ENCODE results near the gene FSTL4. TPM values are rescaled to one million over a fixed set of nuclear protein-coding genes. Genes with fewer than 3 reads are reported as not detected.

FSTL4 gene
- total RNA-seq, 4 donors from 2014 or later = 0.27 TPM; not detected in 3

DNA sequence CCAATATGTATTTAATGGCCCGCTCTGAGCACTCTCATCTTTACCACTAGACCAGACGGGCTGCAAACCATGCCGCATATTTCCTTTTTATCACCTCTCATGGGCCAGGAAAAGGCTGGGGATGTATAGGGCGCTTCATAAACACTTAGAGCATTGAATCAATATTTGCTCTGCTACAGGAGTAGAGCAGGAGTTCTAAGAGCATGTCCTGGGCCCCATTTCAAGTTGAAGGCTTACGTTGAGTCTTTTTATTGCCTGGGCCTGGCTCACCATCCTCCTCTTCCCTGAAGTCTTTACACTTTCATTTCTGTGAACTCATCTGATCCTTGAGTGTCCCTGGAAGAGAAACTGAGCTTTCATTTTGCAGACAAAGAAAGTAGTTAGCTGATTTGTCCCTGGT lies 112.4 kb downstream of the FSTL4 start:
- 50 to 55% methylated on average over 5 of the region's 5 CpGs for WGBS, 2 donors (ENCODE audit: low coverage in 1 of 2)
- TF ChIP-seq, protein P1, sequence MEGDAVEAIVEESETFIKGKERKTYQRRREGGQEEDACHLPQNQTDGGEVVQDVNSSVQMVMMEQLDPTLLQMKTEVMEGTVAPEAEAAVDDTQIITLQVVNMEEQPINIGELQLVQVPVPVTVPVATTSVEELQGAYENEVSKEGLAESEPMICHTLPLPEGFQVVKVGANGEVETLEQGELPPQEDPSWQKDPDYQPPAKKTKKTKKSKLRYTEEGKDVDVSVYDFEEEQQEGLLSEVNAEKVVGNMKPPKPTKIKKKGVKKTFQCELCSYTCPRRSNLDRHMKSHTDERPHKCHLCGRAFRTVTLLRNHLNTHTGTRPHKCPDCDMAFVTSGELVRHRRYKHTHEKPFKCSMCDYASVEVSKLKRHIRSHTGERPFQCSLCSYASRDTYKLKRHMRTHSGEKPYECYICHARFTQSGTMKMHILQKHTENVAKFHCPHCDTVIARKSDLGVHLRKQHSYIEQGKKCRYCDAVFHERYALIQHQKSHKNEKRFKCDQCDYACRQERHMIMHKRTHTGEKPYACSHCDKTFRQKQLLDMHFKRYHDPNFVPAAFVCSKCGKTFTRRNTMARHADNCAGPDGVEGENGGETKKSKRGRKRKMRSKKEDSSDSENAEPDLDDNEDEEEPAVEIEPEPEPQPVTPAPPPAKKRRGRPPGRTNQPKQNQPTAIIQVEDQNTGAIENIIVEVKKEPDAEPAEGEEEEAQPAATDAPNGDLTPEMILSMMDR (IDR thresholded peaks at IDR 0.05) = no peak
- TF ChIP-seq EP300 (IDR thresholded peaks at IDR 0.05; ENCODE audit: low read depth) (no peak), POLR2A (IDR thresholded peaks at IDR 0.05) (no peak), POLR2AphosphoS5 (IDR thresholded peaks at IDR 0.05) (no peak)
- no peaks in the 10 kb centered on the region for H3K36me3 ChIP-seq
- H3K27ac ChIP-seq = no peak overlapping the region
- in situ Hi-C loops (cut with MboI; ENCODE audit: low pct_ligation_motif_present in 1 of 4, low pct_unique_long_range_greater_than_20kb in 1 of 4, low sequenced_read_pairs in 3 of 4) (no loop called here), intact Hi-C loops (cut with DNase I; ENCODE audit: low total_unique reads) (no loop called here)
- no peaks in the 10 kb centered on the region for H3K9me3 ChIP-seq
- no peaks in the 10 kb centered on the region for H3K27me3 ChIP-seq
- DNase-seq = peak; percentile 20
- peaks cover 0 to 10% (median 0%) of the 10 kb centered on the region in 4 donors for H3K4me1 ChIP-seq
- H3K4me3 ChIP-seq = no peak overlapping the region

DNA sequence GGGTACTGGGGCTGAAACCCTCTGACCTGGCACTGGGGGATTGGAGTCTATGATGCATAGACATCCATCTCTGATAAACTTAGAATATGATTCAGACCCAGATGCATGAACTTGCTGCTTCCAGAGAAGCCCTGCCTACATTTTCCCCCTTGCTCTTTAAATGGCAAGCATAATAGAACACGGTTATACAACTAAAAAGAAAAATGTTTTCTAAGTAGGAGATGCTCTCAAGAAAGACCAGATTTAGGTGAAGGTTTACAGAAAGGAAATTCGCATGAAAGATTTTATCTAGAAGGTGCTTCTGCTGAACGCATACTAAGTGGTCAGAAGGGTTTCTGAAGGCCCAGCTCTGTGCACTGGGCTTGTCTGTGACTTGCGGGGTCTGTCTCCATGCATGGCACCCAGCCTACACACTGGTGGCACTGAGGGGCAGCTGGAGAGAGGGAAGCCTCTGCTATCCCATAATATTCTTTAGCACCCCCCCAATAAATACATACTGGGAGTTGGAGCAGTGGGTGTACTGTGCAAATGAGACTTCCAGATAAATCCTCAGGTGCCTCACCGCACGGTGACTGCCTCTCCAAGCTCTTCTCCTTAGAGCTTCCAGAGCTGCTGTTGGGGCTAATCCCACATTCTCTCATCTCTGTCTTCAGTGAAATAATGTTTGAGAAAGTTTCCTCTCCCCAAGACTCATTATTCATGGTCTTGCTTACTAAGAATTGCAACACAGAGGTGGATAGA lies 114.6 kb downstream of the FSTL4 start:
- no peaks in the 10 kb centered on the region for H3K27me3 ChIP-seq
- 71 to 89% methylated on average over 5 to 6 of the region's 6 CpGs for WGBS, 2 donors (ENCODE audit: low coverage in 1 of 2)
- in situ Hi-C loops (cut with MboI; ENCODE audit: low pct_ligation_motif_present in 1 of 4, low pct_unique_long_range_greater_than_20kb in 1 of 4, low sequenced_read_pairs in 3 of 4) = no loop called here
- peaks cover 0 to 10% (median 0%) of the 10 kb centered on the region in 4 donors for H3K4me1 ChIP-seq
- no peaks in the 10 kb centered on the region for H3K9me3 ChIP-seq
- TF ChIP-seq, protein P1 (IDR thresholded peaks at IDR 0.05) = no peak
- TF ChIP-seq POLR2AphosphoS5 (IDR thresholded peaks at IDR 0.05) (no peak), POLR2A (IDR thresholded peaks at IDR 0.05) (no peak), EP300 (IDR thresholded peaks at IDR 0.05; ENCODE audit: low read depth) (no peak)
- no peak for DNase-seq
- no peak overlapping the region for H3K27ac ChIP-seq
- no peak overlapping the region for H3K4me3 ChIP-seq
- H3K36me3 ChIP-seq = no peaks in the 10 kb centered on the region
- intact Hi-C loops (cut with DNase I; ENCODE audit: low total_unique reads) = no loop called here

DNA sequence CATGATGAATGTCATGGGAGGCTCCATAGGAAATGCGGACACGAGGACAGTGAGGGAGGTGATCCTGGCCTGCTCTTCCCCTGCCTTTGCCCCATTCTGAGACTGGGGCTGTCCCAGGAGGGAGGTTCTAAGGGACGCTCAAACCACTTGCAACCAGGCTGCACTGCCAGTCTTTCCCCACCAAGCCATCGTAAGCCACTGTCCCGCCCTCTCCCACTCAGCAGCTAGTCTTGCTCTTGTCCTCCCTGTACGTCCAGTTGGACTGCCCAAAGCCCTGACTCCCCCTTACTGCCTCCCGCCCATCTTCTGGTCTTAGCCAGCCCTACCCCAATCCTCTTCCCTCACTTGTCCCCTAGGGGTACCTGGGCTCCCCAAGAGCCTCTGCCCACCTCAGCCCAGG lies 115.7 kb downstream of the FSTL4 start:
- no peak for DNase-seq
- Histone ChIP-seq H3K27me3 (no peaks in the 10 kb centered on the region), H3K27ac (no peak overlapping the region), H3K4me1 (peaks cover 0 to 10% (median 0%) of the 10 kb centered on the region in 4 donors), H3K9me3 (no peaks in the 10 kb centered on the region), H3K36me3 (no peaks in the 10 kb centered on the region), H3K4me3 (no peak overlapping the region)
- intact Hi-C loops (cut with DNase I; ENCODE audit: low total_unique reads) (no loop called here), in situ Hi-C loops (cut with MboI; ENCODE audit: low pct_ligation_motif_present in 1 of 4, low pct_unique_long_range_greater_than_20kb in 1 of 4, low sequenced_read_pairs in 3 of 4) (no loop called here)
- 89 to 96% methylated on average over 5 to 7 of the region's 7 CpGs for WGBS, 2 donors (ENCODE audit: low coverage in 1 of 2)
- TF ChIP-seq POLR2AphosphoS5 (IDR thresholded peaks at IDR 0.05) (no peak), EP300 (IDR thresholded peaks at IDR 0.05; ENCODE audit: low read depth) (no peak), POLR2A (IDR thresholded peaks at IDR 0.05) (no peak)
- TF ChIP-seq, protein P1 (IDR thresholded peaks at IDR 0.05) = no peak

DNA sequence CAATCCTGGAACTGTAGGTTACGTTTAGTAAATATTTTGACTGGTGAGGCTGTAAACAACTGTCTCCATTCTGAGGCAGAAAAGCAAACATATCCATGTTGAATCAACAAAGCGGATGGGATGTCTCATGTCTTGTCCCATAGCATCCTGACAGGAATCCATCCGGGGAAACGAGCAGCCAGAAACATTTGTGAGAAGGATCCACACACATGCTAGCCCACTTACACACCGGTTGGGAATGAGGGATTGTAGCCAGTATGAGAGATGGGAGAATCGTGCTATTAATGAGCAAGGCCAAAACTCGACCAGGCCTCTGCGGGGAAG lies 117.5 kb downstream of the FSTL4 start:
- in situ Hi-C loops (cut with MboI; ENCODE audit: low pct_ligation_motif_present in 1 of 4, low pct_unique_long_range_greater_than_20kb in 1 of 4, low sequenced_read_pairs in 3 of 4) (no loop called here), intact Hi-C loops (cut with DNase I; ENCODE audit: low total_unique reads) (no loop called here)
- Histone ChIP-seq H3K27ac (no peak overlapping the region), H3K4me1 (peaks cover 0 to 5% (median 0%) of the 10 kb centered on the region in 4 donors), H3K4me3 (no peak overlapping the region), H3K27me3 (no peaks in the 10 kb centered on the region), H3K36me3 (no peaks in the 10 kb centered on the region), H3K9me3 (no peaks in the 10 kb centered on the region)
- TF ChIP-seq EP300 (IDR thresholded peaks at IDR 0.05; ENCODE audit: low read depth) (no peak), POLR2AphosphoS5 (IDR thresholded peaks at IDR 0.05) (no peak), POLR2A (IDR thresholded peaks at IDR 0.05) (no peak)
- TF ChIP-seq, protein P1 (IDR thresholded peaks at IDR 0.05) = no peak
- DNase-seq = no peak
- 70 to 87% methylated on average over 5 to 8 of the region's 8 CpGs for WGBS, 2 donors (ENCODE audit: low coverage in 1 of 2)

Data from transverse colon (tissue), 4 donors.